Activated naive CD4-positive, alpha-beta T cell treated with anti-CD3 and anti-CD28 coated beads, Interleukin-2, amount 50 U/mL, for 72 hours (primary cell): Measurements from ENCODE around the gene BAIAP3. TPM values are rescaled to one million over a fixed set of nuclear protein-coding genes. Genes with fewer than 3 reads are reported as not detected.
A peak's percentile ranks its signal among the peaks of the same experiment; 100 is the strongest.
"Not testable (repeated sequence)": the region's sequence is repeated elsewhere in the genome, so short reads cannot be mapped to it uniquely, and the experiment has no call there.

Experiments
- ATAC-seq, 2 donors: fragments of 150-1000 bp; cut with Tn5 transposase; 2 replicates each; pipeline ENCODE4 v1.10.0; 2021; ENCODE audit warnings: mild to moderate bottlenecking in 2 of 2, moderate library complexity in 2 of 2
- DNase-seq, 2 donors: peaks; one replicate each; pipeline ENCODE4 v3.0.0; 2021 to 2022; ENCODE audit warnings: low spot score in 2 of 2
- H3K27ac Mint-ChIP-seq, 2 donors: one replicate each; pipeline ENCODE4 v1.8.0; 2022; ENCODE audit warnings: mild to moderate bottlenecking in 2 of 2, mixed read lengths in 2 of 2
- H3K36me3 Mint-ChIP-seq, 2 donors: one replicate each; pipeline ENCODE4 v1.8.0; 2022; ENCODE audit warnings: mixed read lengths in 2 of 2
- H3K9me3 Mint-ChIP-seq, 2 donors: one replicate each; pipeline ENCODE4 v1.8.0; 2022; ENCODE audit warnings: mixed read lengths in 2 of 2
- total RNA-seq, 2 donors: library from RNA; stranded (reverse); gene quantifications; one replicate each; pipeline ENCODE4 v1.2.3, GENCODE V29; 2022

BAIAP3 gene
- total RNA-seq, 2 donors from 2014 or later = 0.34 to 1.9 TPM

GRCh38 chr16:1295465-1295864, 38.0 kb upstream of the BAIAP3 start:
- no peaks in the 10 kb centered on the region for H3K9me3 Mint-ChIP-seq
- H3K27ac Mint-ChIP-seq = no peak overlapping the region
- DNase-seq (no peak), ATAC-seq (no peak)
- H3K36me3 Mint-ChIP-seq = no peaks in the 10 kb centered on the region

- not testable (repeated sequence) for H3K9me3 Mint-ChIP-seq, DNase-seq, ATAC-seq, H3K36me3 Mint-ChIP-seq
- peak overlapping the region in 1 of 2 donors; percentile 73 for H3K27ac Mint-ChIP-seq
Observed at GRCh38 chr16:1296688-1297017, 36.8 kb upstream of the BAIAP3 start.

DNA sequence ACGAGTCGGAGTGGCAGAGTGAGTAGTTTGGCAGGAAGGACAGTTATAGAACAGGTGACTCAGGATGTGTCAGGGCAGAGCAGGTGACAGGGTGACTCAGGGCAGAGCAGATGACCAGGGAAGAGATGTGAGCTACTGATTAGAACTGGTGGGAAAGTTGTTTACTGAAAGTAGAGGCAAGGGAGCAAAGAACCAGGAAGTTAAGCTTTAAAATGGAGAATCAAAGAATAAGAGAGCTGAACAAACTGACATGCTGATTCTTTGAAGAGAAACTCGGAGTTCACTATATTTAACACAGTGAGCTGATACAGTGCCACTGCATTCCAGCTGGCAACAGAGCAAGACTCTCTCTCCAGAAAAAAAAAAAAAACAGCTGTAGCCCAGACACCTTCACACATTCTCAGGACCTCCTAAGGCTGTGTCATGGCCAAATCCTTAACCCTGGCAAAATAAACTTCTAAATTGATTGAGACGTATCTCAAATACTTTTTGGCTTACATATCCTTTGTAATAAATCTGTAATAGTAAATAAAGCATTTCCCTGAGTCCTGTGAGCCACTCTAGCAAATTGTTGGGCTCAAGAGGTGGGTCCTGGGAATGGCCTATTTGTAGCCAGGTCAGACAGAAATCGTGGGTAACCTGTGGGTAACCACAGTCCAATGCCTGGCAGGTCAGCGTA, 36.3 kb upstream of the BAIAP3 start:
- H3K9me3 Mint-ChIP-seq = no peaks in the 10 kb centered on the region
- ATAC-seq (peak; percentile 87 to 98), DNase-seq (no peak)
- no peaks in the 10 kb centered on the region for H3K36me3 Mint-ChIP-seq
- H3K27ac Mint-ChIP-seq = peak overlapping the region in 1 of 2 donors; percentile 73

GRCh38 chr16:1298406-1298805, 35.0 kb upstream of the BAIAP3 start:
- no peak for ATAC-seq
- Mint-ChIP-seq H3K36me3 (no peaks in the 10 kb centered on the region), H3K27ac (no peak overlapping the region), H3K9me3 (no peaks in the 10 kb centered on the region)
- no peak for DNase-seq

DNA sequence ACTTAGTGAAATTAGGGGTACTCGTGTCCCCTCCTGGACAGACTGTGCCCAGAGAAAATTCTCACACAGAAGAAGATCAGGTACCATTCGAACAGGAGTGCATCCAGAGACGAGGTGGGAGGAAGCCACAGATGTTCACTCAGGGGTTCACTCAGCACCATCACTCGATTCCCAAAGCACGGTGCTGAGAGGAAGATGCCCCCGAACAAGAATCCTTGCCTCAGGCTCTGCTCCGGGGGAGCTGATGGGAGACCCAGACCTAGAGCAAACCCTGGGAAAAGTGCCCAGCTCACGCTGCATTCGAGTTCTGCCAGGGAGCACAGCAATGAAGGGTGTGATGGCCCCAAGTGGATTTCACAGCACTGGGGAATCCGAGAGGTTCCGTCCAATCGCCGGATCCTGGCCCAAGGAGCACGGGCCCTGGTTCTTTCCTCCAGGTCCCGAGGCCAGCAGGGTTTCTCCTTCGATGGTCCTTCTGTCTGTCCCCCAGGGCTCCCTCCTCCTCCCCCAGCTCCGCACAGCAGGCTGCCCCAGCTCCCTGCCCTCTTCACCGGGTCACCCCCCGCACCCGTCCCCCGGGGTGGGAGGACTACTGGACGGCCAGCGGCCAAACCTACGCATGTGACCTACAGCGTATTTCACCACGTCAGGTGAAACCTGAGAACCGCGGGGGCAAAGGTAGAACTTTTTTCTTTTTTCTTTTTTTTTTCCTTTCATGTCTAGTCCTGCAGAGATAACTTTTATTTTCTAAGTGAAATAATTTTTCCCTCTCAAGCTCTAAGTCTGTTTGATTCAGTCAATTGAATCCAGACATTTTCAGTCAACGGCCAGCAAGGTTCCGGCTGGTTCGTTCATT, 34.2 kb upstream of the BAIAP3 start:
- H3K9me3 Mint-ChIP-seq = no peaks in the 10 kb centered on the region
- no peaks in the 10 kb centered on the region for H3K36me3 Mint-ChIP-seq
- ATAC-seq (no peak), DNase-seq (no peak)
- no peak overlapping the region for H3K27ac Mint-ChIP-seq

- DNase-seq = no peak
- Mint-ChIP-seq H3K36me3 (no peaks in the 10 kb centered on the region), H3K27ac (no peak overlapping the region), H3K9me3 (no peaks in the 10 kb centered on the region)
- ATAC-seq = no peak
Observed at GRCh38 chr16:1299868-1300203, 33.6 kb upstream of the BAIAP3 start.

DNA sequence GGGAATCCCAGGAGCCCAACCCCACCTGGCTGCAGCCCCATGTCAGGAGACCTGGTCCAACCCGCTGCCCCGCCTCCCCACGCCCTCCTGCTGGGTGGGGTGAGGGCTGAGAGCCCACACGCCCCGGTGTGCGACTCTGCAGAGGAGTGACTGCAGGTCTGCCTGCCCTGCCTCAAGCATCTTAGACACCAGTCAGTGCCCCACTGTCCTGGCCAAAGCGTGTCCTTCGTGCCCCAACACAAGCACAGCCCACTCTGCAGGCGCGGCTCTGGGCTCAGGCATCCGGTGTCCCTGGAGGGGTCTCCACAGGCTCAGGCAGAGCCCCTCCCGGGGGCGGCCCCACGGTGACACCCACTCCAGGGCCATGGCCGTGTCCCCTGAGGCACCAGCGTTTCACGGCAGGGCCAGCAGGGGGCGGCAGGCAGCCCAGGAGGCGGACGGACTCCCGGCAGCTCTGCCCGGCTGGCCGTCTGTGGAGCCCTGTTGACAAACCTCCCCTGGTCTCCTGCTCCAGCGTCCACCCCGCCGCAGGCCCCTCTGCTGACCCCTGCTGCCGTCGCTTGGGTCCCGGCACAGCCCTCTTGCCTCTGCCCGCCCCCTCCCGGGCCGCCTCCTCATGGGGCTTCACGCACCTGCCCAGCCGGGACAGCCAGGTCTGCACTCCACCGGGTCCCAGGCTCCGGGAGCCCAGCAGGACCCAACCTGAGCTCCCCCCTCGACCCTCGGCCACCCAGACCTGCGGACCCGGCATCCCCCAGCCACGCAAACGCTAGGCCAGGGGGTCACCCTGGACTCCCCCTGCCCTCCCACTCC, 32.6 kb upstream of the BAIAP3 start:
- no peaks in the 10 kb centered on the region for H3K9me3 Mint-ChIP-seq
- peak; percentile 48 to 79 for ATAC-seq
- no peaks in the 10 kb centered on the region for H3K36me3 Mint-ChIP-seq

GRCh38 chr16:1301562-1301961, 31.9 kb upstream of the BAIAP3 start:
- Mint-ChIP-seq H3K27ac (no peak overlapping the region), H3K36me3 (no peaks in the 10 kb centered on the region), H3K9me3 (no peaks in the 10 kb centered on the region)
- ATAC-seq = no peak
- no peak for DNase-seq

More for the DNA sequence above, 32.6 kb upstream of the BAIAP3 start:
- no peak overlapping the region for H3K27ac Mint-ChIP-seq
- peak; percentile 79 to 90 for DNase-seq

DNA sequence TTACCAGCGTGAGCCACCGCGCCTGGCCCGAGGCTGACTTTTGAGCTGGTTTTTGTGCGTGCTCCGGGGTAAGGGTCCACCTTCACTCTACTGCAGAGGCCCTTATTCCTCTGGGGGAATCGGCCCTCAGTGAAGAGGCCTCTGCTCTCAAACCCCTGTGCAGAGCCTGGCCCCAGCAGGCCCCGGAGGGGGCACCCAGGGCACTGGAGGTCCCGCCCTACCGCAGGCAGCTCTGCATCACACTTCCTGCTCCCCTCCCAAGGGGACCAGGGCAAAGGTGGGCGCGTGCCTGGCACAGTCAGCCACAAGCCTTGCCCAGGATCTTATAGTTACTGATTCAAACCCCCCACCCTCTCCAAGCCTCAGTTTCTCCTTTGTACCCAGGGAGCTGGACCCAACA, 27.6 kb upstream of the BAIAP3 start:
- Mint-ChIP-seq H3K9me3 (no peaks in the 10 kb centered on the region), H3K27ac (peak overlapping the region in 1 of 2 donors; percentile 55), H3K36me3 (peaks cover 10% of the 10 kb centered on the region in 2 donors)
- no peak for DNase-seq
- no peak for ATAC-seq

DNA sequence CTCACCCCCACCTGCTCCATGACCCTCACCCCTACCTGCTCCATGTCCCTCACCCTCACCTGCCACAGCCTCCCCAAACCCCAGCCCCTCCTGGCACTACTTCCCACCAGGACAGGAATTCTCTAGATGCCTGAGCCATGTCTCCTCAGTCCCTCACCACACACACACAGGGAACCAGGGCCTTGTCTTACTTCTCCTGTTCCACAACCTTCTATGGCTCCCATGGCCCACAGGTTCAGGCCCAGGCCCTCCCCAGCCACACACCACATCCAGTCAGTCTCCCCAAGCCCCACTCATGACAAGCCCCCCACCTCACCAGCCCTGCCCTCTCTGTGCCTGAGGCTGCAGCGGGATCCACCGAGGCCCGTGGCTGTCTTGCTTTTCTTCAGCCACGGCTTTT, 27.1 kb upstream of the BAIAP3 start:
- Mint-ChIP-seq H3K27ac (peak overlapping the region in 1 of 2 donors; percentile 55), H3K9me3 (no peaks in the 10 kb centered on the region), H3K36me3 (peaks cover 14 to 15% of the 10 kb centered on the region in 2 donors)
- ATAC-seq (no peak), DNase-seq (no peak)

DNA sequence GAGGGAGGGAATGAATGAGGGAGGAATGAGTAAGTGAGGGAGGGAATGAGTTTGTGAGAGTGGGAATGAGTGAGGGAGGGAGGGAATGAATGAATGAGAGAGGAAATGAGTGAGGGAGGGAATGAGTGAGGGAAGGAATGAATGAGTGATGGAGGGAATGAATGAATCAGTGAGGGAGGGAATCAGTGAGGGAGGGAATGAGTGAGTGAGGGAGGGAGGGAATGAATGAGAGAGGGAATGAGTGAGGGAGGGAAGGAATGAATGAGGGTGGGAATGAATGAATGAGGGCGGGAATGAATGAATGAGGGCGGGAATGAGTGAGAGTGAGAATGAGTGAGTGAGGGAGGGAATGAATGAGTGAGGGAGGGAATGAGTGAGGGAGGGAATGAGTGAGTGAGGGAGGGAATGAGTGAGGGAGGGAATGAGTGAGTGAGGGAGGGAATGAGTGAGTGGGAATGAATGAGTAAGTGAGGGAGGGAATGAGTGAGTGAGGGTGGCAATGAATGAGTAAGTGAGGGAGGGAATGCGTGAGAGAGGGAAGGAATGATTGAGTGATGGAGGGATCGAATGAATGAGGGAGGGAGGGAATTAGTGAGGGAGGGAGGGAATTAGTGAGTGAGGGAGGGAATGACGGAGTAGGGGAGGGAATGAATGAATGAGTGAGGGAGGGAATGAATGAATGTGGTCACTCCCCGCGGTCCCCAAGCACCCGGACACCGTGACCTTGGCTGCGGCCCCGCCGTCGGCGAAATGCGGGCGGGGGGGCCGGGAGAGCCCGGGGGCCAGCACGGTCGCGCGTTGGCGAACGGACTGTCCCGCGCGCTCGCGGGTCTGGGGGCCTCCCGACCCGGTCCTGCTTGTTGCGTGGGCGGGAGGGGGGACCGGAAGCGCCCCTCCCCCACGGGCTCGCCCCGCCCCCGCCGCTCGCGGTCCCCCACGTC, 25.1 kb upstream of the BAIAP3 start:
- Mint-ChIP-seq H3K9me3 (no peaks in the 10 kb centered on the region), H3K36me3 (peaks cover 14 to 15% of the 10 kb centered on the region in 2 donors), H3K27ac (peak overlapping the region; percentile 66 to 95)
- ATAC-seq = peak; percentile 53 to 56
- peak in 1 of 2 donors; percentile 86 for DNase-seq

- ATAC-seq = peak; percentile 67 to 85
- peak within 1 kb of the TSS; percentile 95 to 100 for H3K27ac Mint-ChIP-seq
- peaks cover 14 to 17% of the 10 kb centered on the region in 2 donors for H3K36me3 Mint-ChIP-seq
- no peaks in the 10 kb centered on the region for H3K9me3 Mint-ChIP-seq
- DNase-seq = peak; percentile 94 to 100
Observed at GRCh38 chr16:1308977-1309885, 24.2 kb upstream of the BAIAP3 start, which contains the start of gene UBE2I. Gene UBE2I, plus strand, starts transcription at chr16:1309636. Its CDS starts 4,395 bp downstream, at chr16:1314031.

- H3K27ac Mint-ChIP-seq = peak overlapping the region; percentile 92 to 96
- ATAC-seq (peak; percentile 6 to 21), DNase-seq (peak; percentile 58 to 72)
- H3K36me3 Mint-ChIP-seq = peaks cover 14 to 19% of the 10 kb centered on the region in 2 donors
- H3K9me3 Mint-ChIP-seq = no peaks in the 10 kb centered on the region
Observed at GRCh38 chr16:1309888-1310831, 23.3 kb upstream of the BAIAP3 start.

- Mint-ChIP-seq H3K9me3 (no peaks in the 10 kb centered on the region), H3K27ac (peak overlapping the region; percentile 92 to 96), H3K36me3 (peaks cover 14 to 22% of the 10 kb centered on the region in 2 donors)
- DNase-seq (no peak), ATAC-seq (no peak)
Observed at GRCh38 chr16:1310832-1311200, 22.6 kb upstream of the BAIAP3 start.
